Measurements from ENCODE around the gene PCCA.

GRCh38 chr13:100304229-100304628, 215.3 kb downstream of the PCCA start:
- TF ChIP-seq EZH2 (IDR thresholded peaks at IDR 0.05; ENCODE audit: borderline replicate concordance, low read depth, low read length, severe bottlenecking) (no peak), POLR2AphosphoS5 (IDR thresholded peaks at IDR 0.05; ENCODE audit: insufficient read depth, low read depth, low read length) (no peak), CTCF (IDR thresholded peaks at IDR 0.05; ENCODE audit: extremely low read depth in 1 of 2, insufficient read depth in 1 of 2, low read depth in 1 of 2, low read length in 2 of 2) (no peak), POLR2A (IDR thresholded peaks at IDR 0.05; ENCODE audit: low read depth, low read length) (no peak), MAX (IDR thresholded peaks at IDR 0.05; ENCODE audit: insufficient read depth, insufficient read length) (no peak)
